Measurements from ENCODE around the gene COL4A1.
A peak's percentile ranks its signal among the peaks of the same experiment; 100 is the strongest.

COL4A1 gene

GRCh38 chr13:110140099-110140498, 166.9 kb downstream of the COL4A1 start:
- Histone ChIP-seq H3K9ac (ENCODE audit: low read depth, low read length, poor library complexity, severe bottlenecking) (no peak overlapping the region), H3K4me3 (ENCODE audit: low read length, poor library complexity, severe bottlenecking) (no peak overlapping the region), H3F3A (ENCODE audit: low read depth) (no peaks in the 10 kb centered on the region), H3K36me3 (ENCODE audit: insufficient read depth, low read length) (no peaks in the 10 kb centered on the region), H2AFZ (ENCODE audit: low read length) (no peak overlapping the region), H3K27me3 (ENCODE audit: insufficient read depth, low read length, poor library complexity, severe bottlenecking) (no peaks in the 10 kb centered on the region), H4K20me1 (ENCODE audit: insufficient read depth, low read length, poor library complexity, severe bottlenecking) (no peaks in the 10 kb centered on the region), H3K79me2 (ENCODE audit: insufficient read depth, low read length) (no peaks in the 10 kb centered on the region), H3K4me1 (ENCODE audit: insufficient read depth, low read length, poor library complexity, severe bottlenecking) (no peaks in the 10 kb centered on the region), H3K9me2 (replicated peaks; ENCODE audit: low read depth, low read length) (no peaks in the 10 kb centered on the region), H3K9me3 (ENCODE audit: insufficient read depth, low read depth, low read length) (no peaks in the 10 kb centered on the region), H3K4me2 (ENCODE audit: low read depth, low read length, poor library complexity, severe bottlenecking) (no peak overlapping the region)
- no peak for TF ChIP-seq CTCF (conservative IDR thresholded peaks at IDR 0.05; ENCODE audit: low read length)

GRCh38 chr13:110138700-110139036, 168.3 kb downstream of the COL4A1 start:
- Histone ChIP-seq H3K36me3 (ENCODE audit: insufficient read depth, low read length) (no peaks in the 10 kb centered on the region), H4K20me1 (ENCODE audit: insufficient read depth, low read length, poor library complexity, severe bottlenecking) (no peaks in the 10 kb centered on the region), H3K9me2 (replicated peaks; ENCODE audit: low read depth, low read length) (no peaks in the 10 kb centered on the region), H3K4me3 (ENCODE audit: low read length, poor library complexity, severe bottlenecking) (peak overlapping the region; percentile 75), H3K4me2 (ENCODE audit: low read depth, low read length, poor library complexity, severe bottlenecking) (peak overlapping the region; percentile 81), H3K79me2 (ENCODE audit: insufficient read depth, low read length) (no peaks in the 10 kb centered on the region), H2AFZ (ENCODE audit: low read length) (peak overlapping the region; percentile 86), H3K27me3 (ENCODE audit: insufficient read depth, low read length, poor library complexity, severe bottlenecking) (no peaks in the 10 kb centered on the region), H3K4me1 (ENCODE audit: insufficient read depth, low read length, poor library complexity, severe bottlenecking) (no peaks in the 10 kb centered on the region), H3K9ac (ENCODE audit: low read depth, low read length, poor library complexity, severe bottlenecking) (no peak overlapping the region), H3F3A (ENCODE audit: low read depth) (no peaks in the 10 kb centered on the region), H3K9me3 (ENCODE audit: insufficient read depth, low read depth, low read length) (no peaks in the 10 kb centered on the region)
- no peak for TF ChIP-seq CTCF (conservative IDR thresholded peaks at IDR 0.05; ENCODE audit: low read length)
- no peak for TF ChIP-seq EZH2phosphoT487 (IDR thresholded peaks at IDR 0.05; ENCODE audit: borderline replicate concordance)

- Histone ChIP-seq H3K4me2 (ENCODE audit: low read depth, low read length, poor library complexity, severe bottlenecking) (peak overlapping the region; percentile 81), H3K9me3 (ENCODE audit: insufficient read depth, low read depth, low read length) (no peaks in the 10 kb centered on the region), H3K4me1 (ENCODE audit: insufficient read depth, low read length, poor library complexity, severe bottlenecking) (no peaks in the 10 kb centered on the region), H3K4me3 (ENCODE audit: low read length, poor library complexity, severe bottlenecking) (peak overlapping the region; percentile 75), H3F3A (ENCODE audit: low read depth) (no peaks in the 10 kb centered on the region), H3K27me3 (ENCODE audit: insufficient read depth, low read length, poor library complexity, severe bottlenecking) (no peaks in the 10 kb centered on the region), H4K20me1 (ENCODE audit: insufficient read depth, low read length, poor library complexity, severe bottlenecking) (no peaks in the 10 kb centered on the region), H3K9ac (ENCODE audit: low read depth, low read length, poor library complexity, severe bottlenecking) (peak overlapping the region; percentile 30), H3K9me2 (replicated peaks; ENCODE audit: low read depth, low read length) (no peaks in the 10 kb centered on the region), H3K79me2 (ENCODE audit: insufficient read depth, low read length) (no peaks in the 10 kb centered on the region), H2AFZ (ENCODE audit: low read length) (peak overlapping the region; percentile 86), H3K36me3 (ENCODE audit: insufficient read depth, low read length) (no peaks in the 10 kb centered on the region)
- TF ChIP-seq CTCF (conservative IDR thresholded peaks at IDR 0.05; ENCODE audit: low read length) (no peak), EZH2phosphoT487 (IDR thresholded peaks at IDR 0.05; ENCODE audit: borderline replicate concordance) (no peak)
Measured at GRCh38 chr13:110138010-110138699, 168.8 kb downstream of the COL4A1 start.

All from Loucy (cell line).